SH-SY5Y (cell line): ENCODE data around the gene ATE1.

Experiments
- GATA2 ChIP-seq: IDR thresholded peaks from 2 replicates; pipeline ENCODE4 v1.6.1; 2011; ENCODE audit warnings: mild to moderate bottlenecking, low read depth, low read length
- GATA3 ChIP-seq: IDR thresholded peaks from 2 replicates; pipeline ENCODE4 v1.6.1; 2011; ENCODE audit warnings: low read depth, mild to moderate bottlenecking, low read length, moderate library complexity

DNA sequence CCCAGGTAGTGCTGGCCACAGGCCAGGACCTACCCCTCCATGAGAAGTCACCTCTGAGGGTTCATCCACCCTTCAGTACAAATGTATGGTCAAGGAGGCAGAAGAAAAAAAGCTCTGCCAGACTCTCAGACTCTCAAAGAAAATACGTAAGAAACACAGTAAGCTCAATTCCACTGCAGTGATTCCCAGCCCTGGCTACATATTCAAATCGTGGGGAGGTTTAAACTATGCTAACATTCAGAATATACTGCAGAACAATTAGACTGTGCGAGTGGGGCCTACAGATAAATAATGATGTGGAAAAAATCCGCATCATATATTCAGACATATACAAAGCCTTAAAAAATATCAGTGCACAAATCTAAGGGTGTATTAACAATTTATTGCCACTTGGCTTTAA lies 162.6 kb downstream of the ATE1 start:
- TF ChIP-seq GATA3 (no peak), GATA2 (no peak)
